Activated naive CD4-positive, alpha-beta T cell treated with anti-CD3 and anti-CD28 coated beads, Interleukin-2, amount 50 U/mL, for 24 hours (primary cell): ENCODE results near the gene CCDC43.
"Not testable (repeated sequence)": the region's sequence is repeated elsewhere in the genome, so short reads cannot be mapped to it uniquely, and the experiment has no call there.

Experiments used
- H3K27ac Mint-ChIP-seq: one replicate; pipeline ENCODE4 v1.8.0; 2021; ENCODE audit warnings: mild to moderate bottlenecking, mixed read lengths
- H3K27me3 Mint-ChIP-seq: one replicate; pipeline ENCODE4 v1.8.0; 2021; ENCODE audit warnings: mixed read lengths
- H3K36me3 Mint-ChIP-seq: one replicate; pipeline ENCODE4 v1.8.0; 2021; ENCODE audit warnings: mixed read lengths
- H3K4me1 Mint-ChIP-seq: one replicate; pipeline ENCODE4 v1.8.0; 2021; ENCODE audit warnings: mixed read lengths
- H3K4me3 Mint-ChIP-seq: one replicate; pipeline ENCODE4 v1.8.0; 2021; ENCODE audit warnings: mild to moderate bottlenecking, mixed read lengths
- H3K9me3 Mint-ChIP-seq: one replicate; pipeline ENCODE4 v1.8.0; 2021; ENCODE audit warnings: mixed read lengths

The CCDC43 gene

GRCh38 chr17:44646280-44646679 lies 43.3 kb downstream of the CCDC43 start:
- no peak overlapping the region for H3K4me3 Mint-ChIP-seq
- no peaks in the 10 kb centered on the region for H3K4me1 Mint-ChIP-seq
- H3K27me3 Mint-ChIP-seq: peaks cover 13% of the 10 kb centered on the region
- H3K27ac Mint-ChIP-seq: no peak overlapping the region
- no peaks in the 10 kb centered on the region for H3K9me3 Mint-ChIP-seq
- H3K36me3 Mint-ChIP-seq: no peaks in the 10 kb centered on the region

GRCh38 chr17:44645341-44645740 lies 44.2 kb downstream of the CCDC43 start:
- no peaks in the 10 kb centered on the region for H3K9me3 Mint-ChIP-seq
- H3K4me1 Mint-ChIP-seq: no peaks in the 10 kb centered on the region
- no peaks in the 10 kb centered on the region for H3K36me3 Mint-ChIP-seq
- no peak overlapping the region for H3K27ac Mint-ChIP-seq
- peaks cover 11% of the 10 kb centered on the region for H3K27me3 Mint-ChIP-seq
- H3K4me3 Mint-ChIP-seq: no peak overlapping the region

- Mint-ChIP-seq H3K27ac (no peak overlapping the region), H3K9me3 (no peaks in the 10 kb centered on the region), H3K4me3 (no peak overlapping the region), H3K36me3 (no peaks in the 10 kb centered on the region), H3K4me1 (no peaks in the 10 kb centered on the region), H3K27me3 (peaks cover 11% of the 10 kb centered on the region)
These were observed 46.7 kb downstream of the CCDC43 start for GRCh38 chr17:44642834-44643233.

GRCh38 chr17:44637066-44637465 lies 52.5 kb downstream of the CCDC43 start:
- Mint-ChIP-seq H3K27ac (no peak overlapping the region), H3K36me3 (no peaks in the 10 kb centered on the region), H3K4me1 (no peaks in the 10 kb centered on the region), H3K27me3 (no peaks in the 10 kb centered on the region), H3K4me3 (no peak overlapping the region), H3K9me3 (no peaks in the 10 kb centered on the region)

- H3K9me3 Mint-ChIP-seq: no peaks in the 10 kb centered on the region
- no peaks in the 10 kb centered on the region for H3K36me3 Mint-ChIP-seq
- no peaks in the 10 kb centered on the region for H3K4me1 Mint-ChIP-seq
- no peak overlapping the region for H3K4me3 Mint-ChIP-seq
- H3K27ac Mint-ChIP-seq: no peak overlapping the region
- H3K27me3 Mint-ChIP-seq: no peaks in the 10 kb centered on the region
These were observed 53.0 kb downstream of the CCDC43 start for GRCh38 chr17:44636562-44636961.

GRCh38 chr17:44634401-44634800 lies 55.2 kb downstream of the CCDC43 start:
- H3K4me1 Mint-ChIP-seq, H3K27ac Mint-ChIP-seq, H3K4me3 Mint-ChIP-seq, H3K27me3 Mint-ChIP-seq, H3K9me3 Mint-ChIP-seq, H3K36me3 Mint-ChIP-seq: not testable (repeated sequence)

GRCh38 chr17:44633998-44634397 lies 55.6 kb downstream of the CCDC43 start:
- H3K4me3 Mint-ChIP-seq: no peak overlapping the region
- peaks cover 3% of the 10 kb centered on the region for H3K27me3 Mint-ChIP-seq
- H3K4me1 Mint-ChIP-seq: no peaks in the 10 kb centered on the region
- no peaks in the 10 kb centered on the region for H3K36me3 Mint-ChIP-seq
- no peak overlapping the region for H3K27ac Mint-ChIP-seq
- H3K9me3 Mint-ChIP-seq: no peaks in the 10 kb centered on the region

GRCh38 chr17:44630703-44631102 lies 58.9 kb downstream of the CCDC43 start:
- Mint-ChIP-seq H3K27ac (no peak overlapping the region), H3K4me3 (no peak overlapping the region), H3K27me3 (peaks cover 3% of the 10 kb centered on the region), H3K4me1 (no peaks in the 10 kb centered on the region), H3K36me3 (no peaks in the 10 kb centered on the region), H3K9me3 (no peaks in the 10 kb centered on the region)

- no peak overlapping the region for H3K4me3 Mint-ChIP-seq
These were observed 60.3 kb downstream of the CCDC43 start for GRCh38 chr17:44629314-44629713.

GRCh38 chr17:44628243-44629188 lies 61.1 kb downstream of the CCDC43 start:
- Mint-ChIP-seq H3K4me1 (no peaks in the 10 kb centered on the region), H3K27ac (peak overlapping the region; percentile 14), H3K9me3 (no peaks in the 10 kb centered on the region), H3K36me3 (no peaks in the 10 kb centered on the region), H3K4me3 (no peak overlapping the region), H3K27me3 (peaks cover 3% of the 10 kb centered on the region)

More at GRCh38 chr17:44629314-44629713, 60.3 kb downstream of the CCDC43 start:
- Mint-ChIP-seq H3K9me3 (no peaks in the 10 kb centered on the region), H3K27me3 (peaks cover 3% of the 10 kb centered on the region), H3K36me3 (no peaks in the 10 kb centered on the region), H3K4me1 (no peaks in the 10 kb centered on the region), H3K27ac (no peak overlapping the region)

- Mint-ChIP-seq H3K4me3 (no peak overlapping the region), H3K36me3 (no peaks in the 10 kb centered on the region), H3K27me3 (peaks cover 3% of the 10 kb centered on the region), H3K4me1 (no peaks in the 10 kb centered on the region), H3K9me3 (no peaks in the 10 kb centered on the region), H3K27ac (no peak overlapping the region)
These were observed 61.9 kb downstream of the CCDC43 start for GRCh38 chr17:44627513-44628242.
